Mucosa of descending colon (tissue), 3 donors: ENCODE measurements around the gene INSR. TPM values are rescaled to one million over a fixed set of nuclear protein-coding genes. Genes with fewer than 3 reads are reported as not detected.

Experiments
- ATAC-seq: fragments of 200-7000 bp; cut with Tn5 transposase; one replicate; pipeline ENCODE4 v1.9.1; 2020; ENCODE audit warnings: mild to moderate bottlenecking, moderate library complexity
- DNase-seq, 3 donors: peaks; one replicate each; pipeline ENCODE4 v3.0.0-alpha.2; 2020
- H3K36me3 ChIP-seq: fragments of 200-600 bp; one replicate; pipeline ENCODE4 v1.8.0; 2021; ENCODE audit warnings: low read depth, mild to moderate bottlenecking
- H3K4me1 ChIP-seq: fragments of 200-600 bp; one replicate; pipeline ENCODE4 v1.8.0; 2021; ENCODE audit warnings: low read depth, mild to moderate bottlenecking
- H3K4me3 ChIP-seq: fragments of 200-600 bp; one replicate; pipeline ENCODE4 v1.8.0; 2021; ENCODE audit warnings: mild to moderate bottlenecking
- H3K9me3 ChIP-seq: fragments of 200-600 bp; one replicate; pipeline ENCODE4 v1.8.0; 2021; ENCODE audit warnings: mild to moderate bottlenecking
- intact Hi-C, 2 donors: fragments of 100-400 bp; cut with DNase I in 1 of 2; cut with micrococcal nuclease in 1 of 2; formaldehyde crosslinking; loops; one replicate each; pipeline versions ENCODE4 v1.11.0 to v1.11.1; 2022; cut with DNase I, micrococcal nuclease
- total RNA-seq, 3 donors: library from RNA; stranded (reverse); fragmentation: NEBNext Ultra II Directional in 2 of 3; extraction: Animal tissue kit (Norgen Biotek cat#: 25700) in 2 of 3; gene quantifications; one replicate each; pipeline versions ENCODE4 v1.2.1 to v1.2.4, GENCODE V29; 2021 to 2023
- TF ChIP-seq, protein P1 (sequence below): fragments of 200-600 bp; IDR thresholded peaks from one replicate; pipeline ENCODE4 v1.8.0; 2022; ENCODE audit warnings: antibody characterized with exemption, mild to moderate bottlenecking
- donor health status: DM: no; HTN: no; CAD: no; lungs with moderate emphysema.
- donor health status: DM: no; HTN: no; CAD: no.
- donor health status: DM: no; HTN: yes; CAD: no.

Gene INSR
- total RNA-seq, 3 donors from 2014 or later = 74.9 to 109 (median 91.2) TPM

- TF ChIP-seq, protein P1, sequence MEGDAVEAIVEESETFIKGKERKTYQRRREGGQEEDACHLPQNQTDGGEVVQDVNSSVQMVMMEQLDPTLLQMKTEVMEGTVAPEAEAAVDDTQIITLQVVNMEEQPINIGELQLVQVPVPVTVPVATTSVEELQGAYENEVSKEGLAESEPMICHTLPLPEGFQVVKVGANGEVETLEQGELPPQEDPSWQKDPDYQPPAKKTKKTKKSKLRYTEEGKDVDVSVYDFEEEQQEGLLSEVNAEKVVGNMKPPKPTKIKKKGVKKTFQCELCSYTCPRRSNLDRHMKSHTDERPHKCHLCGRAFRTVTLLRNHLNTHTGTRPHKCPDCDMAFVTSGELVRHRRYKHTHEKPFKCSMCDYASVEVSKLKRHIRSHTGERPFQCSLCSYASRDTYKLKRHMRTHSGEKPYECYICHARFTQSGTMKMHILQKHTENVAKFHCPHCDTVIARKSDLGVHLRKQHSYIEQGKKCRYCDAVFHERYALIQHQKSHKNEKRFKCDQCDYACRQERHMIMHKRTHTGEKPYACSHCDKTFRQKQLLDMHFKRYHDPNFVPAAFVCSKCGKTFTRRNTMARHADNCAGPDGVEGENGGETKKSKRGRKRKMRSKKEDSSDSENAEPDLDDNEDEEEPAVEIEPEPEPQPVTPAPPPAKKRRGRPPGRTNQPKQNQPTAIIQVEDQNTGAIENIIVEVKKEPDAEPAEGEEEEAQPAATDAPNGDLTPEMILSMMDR = no peak
- DNase-seq (no peak), ATAC-seq (no peak)
- Histone ChIP-seq H3K4me1 (no peaks in the 10 kb centered on the region), H3K36me3 (no peaks in the 10 kb centered on the region), H3K4me3 (no peak overlapping the region), H3K9me3 (no peaks in the 10 kb centered on the region)
- intact Hi-C loops = no loop called here
These were observed 34.1 kb downstream of the INSR start for GRCh38 chr19:7260161-7260560.

DNA sequence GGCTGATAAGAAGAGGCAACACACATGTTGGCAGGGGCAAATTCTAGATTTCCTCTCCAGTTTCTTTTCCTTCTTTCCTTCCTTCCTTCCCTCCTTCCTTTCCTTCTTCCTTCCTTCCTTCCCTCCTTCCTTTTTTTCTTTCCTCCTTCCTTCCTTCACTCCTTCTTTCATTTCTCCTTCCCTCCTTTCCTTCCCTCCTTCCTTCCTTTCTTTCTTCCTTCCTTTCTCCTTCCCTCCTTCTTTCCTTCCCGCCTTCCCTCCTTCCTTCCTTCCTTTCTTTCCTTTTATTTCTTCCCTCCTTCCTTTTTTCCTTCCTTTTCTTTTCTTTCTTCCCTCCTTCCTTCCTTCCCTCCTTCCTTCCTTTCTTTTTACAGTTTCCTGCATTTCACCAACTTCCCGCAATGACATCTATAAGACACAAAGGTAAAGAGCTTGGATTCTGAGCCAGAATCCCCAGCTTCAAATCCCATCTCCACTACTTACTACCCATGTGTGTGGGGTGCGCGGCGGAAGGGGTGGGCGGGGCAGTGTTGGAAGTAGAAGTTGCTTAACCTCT is 35.3 kb downstream of the INSR start:
- no peaks in the 10 kb centered on the region for H3K4me1 ChIP-seq
- DNase-seq = no peak
- no peak for ATAC-seq
- TF ChIP-seq, protein P1 = no peak
- H3K9me3 ChIP-seq = no peaks in the 10 kb centered on the region
- no peak overlapping the region for H3K4me3 ChIP-seq
- intact Hi-C loops = no loop called here
- no peaks in the 10 kb centered on the region for H3K36me3 ChIP-seq

DNA sequence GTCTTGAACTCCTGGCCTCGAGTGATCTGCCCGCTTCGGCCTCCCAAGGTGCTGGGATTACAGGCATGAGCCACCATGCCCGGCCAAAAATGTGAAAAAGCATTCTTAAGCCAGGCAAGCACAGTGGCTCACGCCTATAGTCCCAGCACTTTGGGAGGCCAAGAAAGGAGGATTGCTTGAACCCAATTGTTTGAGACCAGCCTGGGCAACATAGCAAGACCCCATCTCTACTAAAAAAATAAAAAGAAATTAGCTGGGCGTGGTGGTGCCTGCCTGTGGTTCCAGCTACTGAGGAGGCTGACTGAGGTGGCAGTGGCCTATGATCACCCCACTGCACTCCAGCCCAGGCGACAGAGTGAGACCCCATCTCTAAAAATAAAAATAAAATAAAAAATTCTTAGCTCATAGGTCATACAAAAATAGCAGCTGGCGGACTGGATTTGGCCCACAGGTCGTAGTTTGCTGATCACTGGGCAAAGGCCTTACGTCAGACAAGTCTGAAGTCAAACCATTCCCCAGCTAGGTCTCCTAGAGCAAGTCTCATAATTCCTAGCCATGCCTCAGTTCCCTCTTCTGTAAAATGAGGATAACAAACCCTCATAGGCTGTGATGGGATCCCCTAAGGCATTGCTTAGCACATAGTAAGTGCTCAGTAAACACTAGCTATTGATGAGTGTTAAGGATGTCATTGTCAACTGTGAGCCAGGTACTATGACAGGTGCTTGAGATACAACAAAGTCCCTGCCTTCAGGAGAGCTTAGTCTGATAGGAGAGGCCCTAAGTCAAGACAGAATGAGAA is 36.0 kb downstream of the INSR start:
- ATAC-seq (no peak), DNase-seq (no peak)
- no peaks in the 10 kb centered on the region for H3K4me1 ChIP-seq

GRCh38 chr19:7257148-7258040 is 36.8 kb downstream of the INSR start:
- Histone ChIP-seq H3K9me3 (no peaks in the 10 kb centered on the region), H3K4me1 (no peaks in the 10 kb centered on the region), H3K4me3 (no peak overlapping the region), H3K36me3 (no peaks in the 10 kb centered on the region)
- intact Hi-C loops = no loop called here
- no peak for DNase-seq
- peak; percentile 83 for ATAC-seq
- TF ChIP-seq, protein P1 = no peak

More for the DNA sequence above, 36.0 kb downstream of the INSR start:
- H3K36me3 ChIP-seq = no peaks in the 10 kb centered on the region
- TF ChIP-seq, protein P1 = no peak
- intact Hi-C loops = no loop called here
- no peak overlapping the region for H3K4me3 ChIP-seq
- no peaks in the 10 kb centered on the region for H3K9me3 ChIP-seq

DNA sequence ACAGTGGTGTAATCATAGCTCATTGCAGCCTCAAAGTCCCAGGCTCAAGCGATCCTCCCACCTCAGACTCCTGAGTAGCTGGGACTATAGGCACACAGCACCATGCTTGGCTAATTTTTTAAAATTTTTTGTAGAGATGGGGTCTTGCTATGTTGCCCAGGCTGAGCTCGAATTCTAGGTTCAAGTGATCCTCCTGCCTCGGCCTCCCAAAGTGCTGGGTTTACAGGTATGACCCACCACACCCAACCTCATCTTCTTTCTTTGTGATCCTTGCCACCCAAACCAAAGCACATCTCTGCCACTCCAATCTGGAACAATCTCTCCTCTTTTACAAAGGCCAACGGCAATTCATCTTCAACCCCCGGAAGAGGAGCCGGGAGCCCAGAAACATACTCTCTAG is 38.6 kb downstream of the INSR start:
- ATAC-seq (no peak), DNase-seq (no peak)
- H3K9me3 ChIP-seq = no peaks in the 10 kb centered on the region
- TF ChIP-seq, protein P1 = no peak
- no peaks in the 10 kb centered on the region for H3K36me3 ChIP-seq
- intact Hi-C loops = no loop called here
- H3K4me1 ChIP-seq = no peaks in the 10 kb centered on the region
- H3K4me3 ChIP-seq = no peak overlapping the region
